Endothelial cell of umbilical vein (primary cell): ENCODE data around the gene ATP5MG.

Experiments
- EZH2 ChIP-seq: IDR thresholded peaks from 2 replicates; pipeline ENCODE4 v1.6.1; 2012; ENCODE audit warnings: borderline replicate concordance, low read depth, mild to moderate bottlenecking, moderate library complexity, low read length, inconsistent platforms; ENCODE audit not compliant: severe bottlenecking
- FOS ChIP-seq: IDR thresholded peaks from 2 replicates; pipeline ENCODE4 v1.6.1; 2011; ENCODE audit warnings: mild to moderate bottlenecking, low read length, moderate library complexity, borderline replicate concordance; ENCODE audit not compliant: insufficient read depth
- JUN ChIP-seq: IDR thresholded peaks from 2 replicates; pipeline ENCODE4 v1.6.1; 2011; ENCODE audit warnings: borderline replicate concordance, low read depth; ENCODE audit not compliant: insufficient read length, insufficient read depth
- MYC ChIP-seq: IDR thresholded peaks from one replicate; pipeline ENCODE4 v1.6.1; 2011; ENCODE audit warnings: mild to moderate bottlenecking, low read depth, low read length
- POLR2A ChIP-seq: IDR thresholded peaks from 2 replicates; pipeline ENCODE4 v1.6.1; 2012; ENCODE audit warnings: low read depth, mild to moderate bottlenecking, control low read depth, low read length
- POLR2AphosphoS5 ChIP-seq: IDR thresholded peaks from 2 replicates; pipeline ENCODE4 v1.6.1; 2012; ENCODE audit warnings: low read depth, mild to moderate bottlenecking, control low read depth, low read length, moderate library complexity; ENCODE audit not compliant: insufficient read depth
- TF ChIP-seq, protein P1 (sequence below), 2 donors: IDR thresholded peaks; 1 replicate in 1 of 2; 2 replicates in 1 of 2; pipeline ENCODE4 v1.5.1; 2011; ENCODE audit warnings: low read length in 2 of 2, mild to moderate bottlenecking in 2 of 2, moderate library complexity in 2 of 2, control low read depth in 1 of 2, inconsistent platforms in 1 of 2, low read depth in 1 of 2; ENCODE audit not compliant: insufficient read depth in 1 of 2; ENCODE audit errors: extremely low read depth in 1 of 2
- TF ChIP-seq, protein P2 (sequence below): IDR thresholded peaks from 2 replicates; pipeline ENCODE4 v1.6.1; 2011; ENCODE audit not compliant: insufficient read depth, insufficient read length

DNA sequence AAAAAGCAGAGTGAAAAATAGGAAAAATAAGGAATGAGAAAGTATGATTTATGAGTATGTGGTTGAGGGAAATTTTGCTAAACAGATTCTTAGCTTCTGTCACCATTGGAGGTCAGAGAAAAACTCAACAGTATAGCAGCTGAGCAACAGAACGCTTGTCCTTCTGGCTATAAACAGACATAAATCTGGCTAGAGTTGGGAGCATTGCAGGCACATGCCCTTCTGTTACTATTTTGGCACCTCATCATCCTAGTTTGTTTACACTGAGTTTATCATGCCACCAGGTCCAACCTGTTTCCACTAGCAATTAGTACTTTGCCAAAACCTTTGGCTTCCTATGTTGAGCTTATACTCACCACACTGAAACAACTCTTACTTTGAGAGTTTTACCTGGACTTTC is 35.1 kb upstream of the ATP5MG start:
- TF ChIP-seq, protein P1, sequence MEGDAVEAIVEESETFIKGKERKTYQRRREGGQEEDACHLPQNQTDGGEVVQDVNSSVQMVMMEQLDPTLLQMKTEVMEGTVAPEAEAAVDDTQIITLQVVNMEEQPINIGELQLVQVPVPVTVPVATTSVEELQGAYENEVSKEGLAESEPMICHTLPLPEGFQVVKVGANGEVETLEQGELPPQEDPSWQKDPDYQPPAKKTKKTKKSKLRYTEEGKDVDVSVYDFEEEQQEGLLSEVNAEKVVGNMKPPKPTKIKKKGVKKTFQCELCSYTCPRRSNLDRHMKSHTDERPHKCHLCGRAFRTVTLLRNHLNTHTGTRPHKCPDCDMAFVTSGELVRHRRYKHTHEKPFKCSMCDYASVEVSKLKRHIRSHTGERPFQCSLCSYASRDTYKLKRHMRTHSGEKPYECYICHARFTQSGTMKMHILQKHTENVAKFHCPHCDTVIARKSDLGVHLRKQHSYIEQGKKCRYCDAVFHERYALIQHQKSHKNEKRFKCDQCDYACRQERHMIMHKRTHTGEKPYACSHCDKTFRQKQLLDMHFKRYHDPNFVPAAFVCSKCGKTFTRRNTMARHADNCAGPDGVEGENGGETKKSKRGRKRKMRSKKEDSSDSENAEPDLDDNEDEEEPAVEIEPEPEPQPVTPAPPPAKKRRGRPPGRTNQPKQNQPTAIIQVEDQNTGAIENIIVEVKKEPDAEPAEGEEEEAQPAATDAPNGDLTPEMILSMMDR (IDR thresholded peaks at IDR 0.05; ENCODE audit: extremely low read depth in 1 of 2, insufficient read depth in 1 of 2, low read depth in 1 of 2, low read length in 2 of 2), result no peak
- TF ChIP-seq POLR2A, result no peak
- no peak for TF ChIP-seq EZH2
- no peak for TF ChIP-seq MYC
- no peak for TF ChIP-seq POLR2AphosphoS5
- TF ChIP-seq, protein P2, sequence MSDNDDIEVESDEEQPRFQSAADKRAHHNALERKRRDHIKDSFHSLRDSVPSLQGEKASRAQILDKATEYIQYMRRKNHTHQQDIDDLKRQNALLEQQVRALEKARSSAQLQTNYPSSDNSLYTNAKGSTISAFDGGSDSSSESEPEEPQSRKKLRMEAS, result no peak
- no peak for TF ChIP-seq JUN
- TF ChIP-seq FOS, result no peak
